SK-N-SH (cell line): Measurements from ENCODE around the gene MRPL44. TPM values are rescaled to one million over a fixed set of nuclear protein-coding genes. Genes with fewer than 3 reads are reported as not detected.

Source experiments
- CTCF ChIA-PET: fragments of 300-600, 350-600 bp; formaldehyde crosslinking; extraction: SDS; loops from one replicate; lab custom pipeline; 2021; lab: Yijun Ruan, JAX
- POLR2A ChIA-PET: fragments of 350-600 bp; sonication (Branson Sonifier 250); formaldehyde crosslinking; extraction: SDS; loops from one replicate; lab custom pipeline; 2020; ENCODE audit warnings: antibody characterized with exemption, inconsistent platforms; lab: Yijun Ruan, JAX
- DNase-seq: peaks from one replicate; pipeline ENCODE4 v3.0.0; 2012
- H2AFZ ChIP-seq: fragments of 200-600 bp; sonication (generic); 2 replicates; pipeline ENCODE4 v1.8.1; 2016; ENCODE audit warnings: antibody characterized with exemption, mild to moderate bottlenecking, low read depth
- H3F3A ChIP-seq: fragments of 200-600 bp; sonication (generic); replicated peaks from 2 replicates; pipeline ENCODE3; 2016; ENCODE audit warnings: antibody characterized with exemption, mild to moderate bottlenecking; ENCODE audit not compliant: insufficient read depth
- H3K27ac ChIP-seq, 2 experiments: fragments of 200-500 bp in 1 of 2; fragments of 200-600 bp in 1 of 2; sonication (Bioruptor generic) in 1 of 2; sonication (generic), shearing (Covaris generic) in 1 of 2; 2 replicates each; pipeline versions ENCODE4 v1.5.1 to v1.6.1; 2014 to 2016; ENCODE audit warnings: low read depth in 2 of 2, inconsistent platforms in 1 of 2, low read length in 1 of 2, mild to moderate bottlenecking in 1 of 2, mixed read lengths in 1 of 2
- H3K27me3 ChIP-seq: fragments of 200-600 bp; sonication (generic), shearing (Covaris generic); 2 replicates; pipeline ENCODE4 v1.6.1; 2016; ENCODE audit warnings: mixed run types; ENCODE audit not compliant: insufficient read depth
- H3K36me3 ChIP-seq, 2 experiments: fragments of 200-500 bp in 1 of 2; fragments of 200-600 bp in 1 of 2; sonication (Bioruptor generic) in 1 of 2; sonication (generic) in 1 of 2; replicated peaks in 1 of 2; 2 replicates each; pipeline versions ENCODE3 to v1.5.1; 2014 to 2016; ENCODE audit warnings: low read length in 1 of 2, mild to moderate bottlenecking in 1 of 2; ENCODE audit not compliant: insufficient read depth in 2 of 2, control insufficient read depth in 1 of 2
- H3K4me1 ChIP-seq, 2 experiments: fragments of 200-500 bp in 1 of 2; fragments of 200-600 bp in 1 of 2; sonication (Bioruptor generic) in 1 of 2; sonication (generic), shearing (Covaris generic) in 1 of 2; 2 replicates each; pipeline versions ENCODE4 v1.5.1 to v1.6.1; 2014 to 2016; ENCODE audit warnings: low read depth in 1 of 2, low read length in 1 of 2, mixed run types in 1 of 2; ENCODE audit not compliant: insufficient read depth in 2 of 2, control insufficient read depth in 1 of 2
- H3K4me2 ChIP-seq: fragments of 200-600 bp; sonication (generic), shearing (Covaris generic); 2 replicates; pipeline ENCODE4 v1.6.1; 2017; ENCODE audit warnings: mixed run types
- H3K4me3 ChIP-seq, 2 experiments: fragments of 200-500 bp in 1 of 2; fragments of 200-600 bp in 1 of 2; sonication (Bioruptor generic) in 1 of 2; sonication (generic), shearing (Covaris generic) in 1 of 2; 2 replicates each; pipeline versions ENCODE4 v1.5.1 to v1.8.1; 2014 to 2016; ENCODE audit warnings: low read depth in 2 of 2, inconsistent platforms in 1 of 2, low read length in 1 of 2, mild to moderate bottlenecking in 1 of 2, mixed read lengths in 1 of 2, moderate library complexity in 1 of 2
- H3K79me2 ChIP-seq: fragments of 200-600 bp; sonication (generic); 2 replicates; pipeline ENCODE4 v1.8.1; 2017; ENCODE audit warnings: mild to moderate bottlenecking; ENCODE audit not compliant: insufficient read depth
- H3K9ac ChIP-seq: fragments of 200-600 bp; sonication (generic); 2 replicates; pipeline ENCODE4 v1.6.1; 2017; ENCODE audit warnings: mixed run types
- H3K9me2 ChIP-seq: fragments of 200-600 bp; sonication (generic); 2 replicates; pipeline ENCODE4 v1.6.1; 2017; ENCODE audit warnings: mixed run types
- H3K9me3 ChIP-seq: fragments of 200-600 bp; sonication (generic); 2 replicates; pipeline ENCODE4 v1.6.1; 2017; ENCODE audit warnings: mixed run types, mild to moderate bottlenecking, moderate library complexity
- H4K20me1 ChIP-seq: fragments of 200-600 bp; sonication (generic); 2 replicates; pipeline ENCODE4 v1.6.1; 2017; ENCODE audit warnings: mild to moderate bottlenecking, mixed run types; ENCODE audit not compliant: insufficient read depth
- EZH2phosphoT487 ChIP-seq: fragments of 200-600 bp; sonication (generic); IDR thresholded peaks from 2 replicates; pipeline ENCODE4 v1.6.1; 2017; ENCODE audit warnings: low read depth, mixed run types, mild to moderate bottlenecking, antibody characterized with exemption, moderate library complexity, borderline replicate concordance
- FOSL2 ChIP-seq: IDR thresholded peaks from 2 replicates; pipeline ENCODE4 v1.4.0; 2012; ENCODE audit warnings: low read depth, mild to moderate bottlenecking, moderate library complexity, borderline replicate concordance
- FOXM1 ChIP-seq: IDR thresholded peaks from 2 replicates; pipeline ENCODE4 v1.4.0; 2012; ENCODE audit warnings: low read depth, mild to moderate bottlenecking
- JUND ChIP-seq: IDR thresholded peaks from 2 replicates; pipeline ENCODE4 v1.4.0; 2012
- MXI1 ChIP-seq: IDR thresholded peaks from 2 replicates; pipeline ENCODE4 v1.6.1; 2012; ENCODE audit warnings: mild to moderate bottlenecking, low read depth, low read length, improper control_type of control experiment
- POLR2AphosphoS5 ChIP-seq: IDR thresholded peaks from 2 replicates; pipeline ENCODE4 v1.6.1; 2012; ENCODE audit warnings: low read depth, low read length
- RCOR1 ChIP-seq: fragments of 150-350 bp; IDR thresholded peaks from 2 replicates; pipeline ENCODE4 v1.6.1; 2017; ENCODE audit warnings: antibody characterized with exemption, low read length
- SIN3A ChIP-seq: IDR thresholded peaks from 2 replicates; pipeline ENCODE4 v1.6.1; 2012; ENCODE audit warnings: low read depth, mild to moderate bottlenecking, low read length, moderate library complexity, borderline replicate concordance
- TAF1 ChIP-seq: IDR thresholded peaks from 2 replicates; pipeline ENCODE4 v1.6.1; 2012; ENCODE audit warnings: low read depth, mild to moderate bottlenecking, low read length, moderate library complexity, borderline replicate concordance
- TEAD4 ChIP-seq: IDR thresholded peaks from 2 replicates; pipeline ENCODE4 v1.4.0; 2012; ENCODE audit warnings: mild to moderate bottlenecking, borderline replicate concordance; ENCODE audit not compliant: insufficient read depth
- WGBS: methylation state at CpG from one replicate; pipeline ENCODE4 v1.1.6; 2017; ENCODE audit warnings: low lambda C conversion rate; 5-methylcytosine and 5-hydroxymethylcytosine counted together
- polyA plus RNA-seq, 3 experiments: library from polyadenylated mRNA; depleted of rRNA; stranded (reverse); fragments of >200 nt; gene quantifications; 2 replicates each; pipeline ENCODE4 v1.2.3, GENCODE V29; 2012
- TF ChIP-seq, protein P1 (sequence below): IDR thresholded peaks from 2 replicates; pipeline ENCODE4; 2012
- TF ChIP-seq, protein P2 (sequence below): IDR thresholded peaks from 2 replicates; pipeline ENCODE4 v1.4.0; 2012; ENCODE audit warnings: low read depth, borderline replicate concordance

The MRPL44 gene
- polyA plus RNA-seq, 1 of the 3 experiments (the other 2 are of a cell fraction): 12.9 TPM

DNA sequence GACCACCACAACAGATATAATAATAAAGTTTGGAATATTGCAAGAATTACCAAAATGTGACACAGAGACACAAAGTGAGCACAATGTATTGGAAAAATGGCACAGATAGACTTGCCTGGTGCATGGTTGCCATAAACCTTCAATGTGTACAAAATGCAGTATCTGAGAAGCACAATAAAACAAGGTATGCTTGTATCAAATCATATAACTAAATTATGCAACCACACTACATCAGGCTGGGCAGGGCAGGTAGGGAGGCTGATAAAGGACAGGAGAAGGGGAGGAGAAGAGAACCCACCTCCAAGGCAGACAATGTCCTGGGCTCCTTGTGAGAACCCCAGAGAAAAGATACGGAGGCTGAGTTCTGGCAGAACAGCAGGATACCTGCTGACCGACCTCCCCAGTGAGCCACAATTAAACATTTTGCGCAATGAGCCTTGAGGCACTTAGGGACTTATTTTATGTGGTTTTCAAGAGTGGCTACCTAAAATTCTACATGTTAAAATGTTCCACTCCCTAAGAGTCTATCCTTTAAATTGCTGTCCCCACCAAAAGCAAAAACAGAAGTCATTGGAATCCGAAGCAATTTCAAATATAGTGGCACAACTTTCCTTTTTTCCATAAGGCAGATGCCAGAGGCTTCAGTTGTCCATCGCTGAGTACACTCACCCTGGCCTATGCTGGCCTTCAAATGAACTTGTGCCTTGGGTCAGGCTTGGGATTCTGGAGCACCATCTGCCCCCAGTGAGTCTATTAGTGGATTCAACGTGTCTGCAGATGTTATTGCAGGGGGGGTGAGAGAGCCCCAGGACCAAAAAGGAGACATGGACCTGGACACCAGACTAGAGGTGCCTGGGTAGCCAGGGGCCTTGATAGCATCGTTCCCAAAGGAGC lies 28.9 kb upstream of the MRPL44 start:
- 93% methylated on average over 7 of the region's 7 CpGs for WGBS
- DNase-seq: no peak
- TF ChIP-seq EZH2phosphoT487 (no peak), FOSL2 (no peak), FOXM1 (no peak), RCOR1 (no peak), SIN3A (no peak), MXI1 (no peak), TAF1 (no peak)
- TF ChIP-seq, protein P1, sequence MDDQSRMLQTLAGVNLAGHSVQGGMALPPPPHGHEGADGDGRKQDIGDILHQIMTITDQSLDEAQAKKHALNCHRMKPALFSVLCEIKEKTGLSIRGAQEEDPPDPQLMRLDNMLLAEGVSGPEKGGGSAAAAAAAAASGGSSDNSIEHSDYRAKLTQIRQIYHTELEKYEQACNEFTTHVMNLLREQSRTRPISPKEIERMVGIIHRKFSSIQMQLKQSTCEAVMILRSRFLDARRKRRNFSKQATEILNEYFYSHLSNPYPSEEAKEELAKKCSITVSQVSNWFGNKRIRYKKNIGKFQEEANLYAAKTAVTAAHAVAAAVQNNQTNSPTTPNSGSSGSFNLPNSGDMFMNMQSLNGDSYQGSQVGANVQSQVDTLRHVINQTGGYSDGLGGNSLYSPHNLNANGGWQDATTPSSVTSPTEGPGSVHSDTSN: no peak
- TF ChIP-seq, protein P2, sequence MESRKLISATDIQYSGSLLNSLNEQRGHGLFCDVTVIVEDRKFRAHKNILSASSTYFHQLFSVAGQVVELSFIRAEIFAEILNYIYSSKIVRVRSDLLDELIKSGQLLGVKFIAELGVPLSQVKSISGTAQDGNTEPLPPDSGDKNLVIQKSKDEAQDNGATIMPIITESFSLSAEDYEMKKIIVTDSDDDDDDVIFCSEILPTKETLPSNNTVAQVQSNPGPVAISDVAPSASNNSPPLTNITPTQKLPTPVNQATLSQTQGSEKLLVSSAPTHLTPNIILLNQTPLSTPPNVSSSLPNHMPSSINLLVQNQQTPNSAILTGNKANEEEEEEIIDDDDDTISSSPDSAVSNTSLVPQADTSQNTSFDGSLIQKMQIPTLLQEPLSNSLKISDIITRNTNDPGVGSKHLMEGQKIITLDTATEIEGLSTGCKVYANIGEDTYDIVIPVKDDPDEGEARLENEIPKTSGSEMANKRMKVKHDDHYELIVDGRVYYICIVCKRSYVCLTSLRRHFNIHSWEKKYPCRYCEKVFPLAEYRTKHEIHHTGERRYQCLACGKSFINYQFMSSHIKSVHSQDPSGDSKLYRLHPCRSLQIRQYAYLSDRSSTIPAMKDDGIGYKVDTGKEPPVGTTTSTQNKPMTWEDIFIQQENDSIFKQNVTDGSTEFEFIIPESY: no peak
- TF ChIP-seq, all 33 proteins: peak for 0
- H3K27me3 ChIP-seq: no peaks in the 10 kb centered on the region
- H3K9ac ChIP-seq: no peak overlapping the region
- no peak overlapping the region for H2AFZ ChIP-seq
- no peaks in the 10 kb centered on the region for H3K9me2 ChIP-seq
- no peak overlapping the region for H3K4me2 ChIP-seq
- H3K9me3 ChIP-seq: no peaks in the 10 kb centered on the region; the same call in 1 of the 2 replicates
- peaks cover 100% of the 10 kb centered on the region for H3K79me2 ChIP-seq
- H3K27ac ChIP-seq: no peak overlapping the region
- no peak overlapping the region for H3K4me3 ChIP-seq
- 0 out of 2 replicates have a peak, but pooled peaks cover 22% of the 10 kb centered on the region for H4K20me1 ChIP-seq
- H3F3A ChIP-seq: peaks cover 11% of the 10 kb centered on the region
- peaks cover 0 to 13% of the 10 kb centered on the region in 2 experiments for H3K36me3 ChIP-seq
- ChIA-PET POLR2A (no interaction called here), CTCF (interaction anchor here (1.8 kb wide), 1 partner anchor 42 kb away, joined by 6 read pairs; no protein-coding TSS in a partner anchor)
- H3K4me1 ChIP-seq: peaks cover 0 to 11% of the 10 kb centered on the region in 2 experiments; a peak in 1 of 4 replicates

DNA sequence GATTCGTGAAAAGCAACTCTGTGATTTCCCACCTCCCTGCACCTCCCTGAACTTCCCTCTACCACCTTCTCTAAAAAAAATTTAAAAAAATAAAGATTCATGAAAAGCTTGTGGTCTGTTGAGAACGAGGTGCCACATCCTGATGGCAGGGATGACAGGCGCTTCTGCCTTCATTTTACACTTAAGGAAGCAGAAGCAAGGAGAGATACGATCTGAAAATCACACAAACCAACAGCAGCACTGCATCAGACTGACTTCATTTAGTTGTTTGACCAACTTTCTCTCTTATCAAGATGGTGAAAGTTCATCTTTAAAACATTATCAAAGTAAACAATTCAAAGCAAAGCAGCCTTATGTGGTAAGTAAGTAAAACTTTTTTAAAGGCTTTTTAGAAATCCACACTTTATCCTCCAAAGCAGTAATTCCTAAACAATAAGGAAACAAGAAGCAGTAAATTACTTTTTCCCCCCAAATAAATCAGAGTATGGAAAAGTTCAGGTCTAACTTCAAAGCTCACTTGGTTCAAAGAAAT lies 27.6 kb upstream of the MRPL44 start:
- no peak for DNase-seq
- peaks cover 0 to 13% of the 10 kb centered on the region in 2 experiments for H3K36me3 ChIP-seq
- H3K9ac ChIP-seq: no peak overlapping the region
- peaks cover 17% of the 10 kb centered on the region; the same call in 1 of the 2 replicates for H4K20me1 ChIP-seq
- H3K9me3 ChIP-seq: no peaks in the 10 kb centered on the region; the same call in 1 of the 2 replicates
- ChIA-PET POLR2A (no interaction called here), CTCF (interaction anchor here (1.6 kb wide), 1 partner anchor 24 kb away, joined by 3 read pairs; no protein-coding TSS in a partner anchor)
- H3F3A ChIP-seq: peaks cover 4% of the 10 kb centered on the region
- H3K4me3 ChIP-seq: no peak overlapping the region
- no peaks in the 10 kb centered on the region for H3K27me3 ChIP-seq
- no peak overlapping the region for H2AFZ ChIP-seq
- H3K4me2 ChIP-seq: no peak overlapping the region
- no peaks in the 10 kb centered on the region for H3K9me2 ChIP-seq
- peaks cover 100% of the 10 kb centered on the region for H3K79me2 ChIP-seq
- WGBS: 91% methylated on average over 4 of the region's 4 CpGs
- H3K27ac ChIP-seq: no peak overlapping the region
- peaks cover 2 to 12% of the 10 kb centered on the region in 2 experiments; a peak in 2 of 4 replicates for H3K4me1 ChIP-seq
- TF ChIP-seq JUND (no peak), EZH2phosphoT487 (no peak), SIN3A (no peak), TAF1 (no peak), POLR2AphosphoS5 (no peak), TEAD4 (no peak)
- TF ChIP-seq, protein P2: no peak
- TF ChIP-seq, all 33 proteins: peak for 0
